ENCODE data around the gene TRAF6. TPM values are rescaled to one million over a fixed set of nuclear protein-coding genes. Genes with fewer than 3 reads are reported as not detected.

TRAF6 gene
- total and polyA plus RNA-seq, 9 of the 15 experiments (the other 6 are each of a cell fraction or from before 2014, with no cell fraction given): 2.0 to 13.1 (median 8.2) TPM

GRCh38 chr11:36446135-36446534 lies 63.9 kb downstream of the TRAF6 start (continued):
- TF ChIP-seq CHD2 (IDR thresholded peaks at IDR 0.05; ENCODE audit: low read depth, low read length) (no peak), NCOR1 (IDR thresholded peaks at IDR 0.05) (no peak)

DNA sequence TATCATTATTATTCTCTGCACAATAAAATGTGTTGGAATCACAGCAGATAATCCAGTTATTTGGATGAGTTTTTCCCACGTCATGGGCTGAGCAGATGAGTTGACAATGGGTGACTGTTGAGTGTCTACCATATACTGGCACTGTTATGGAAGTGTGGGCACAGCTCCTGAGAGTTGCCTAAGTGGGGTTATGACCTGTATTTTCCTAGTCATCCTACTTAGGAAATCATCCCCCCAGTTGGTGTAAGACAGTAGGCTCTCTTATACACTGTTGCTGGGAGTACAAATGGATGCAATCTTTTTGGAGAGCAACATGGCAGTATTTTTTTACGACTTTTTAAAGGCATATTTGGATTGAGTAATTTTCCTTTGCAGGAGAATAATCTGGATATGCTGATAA lies 66.4 kb downstream of the TRAF6 start:
- in situ Hi-C loops (cut with MboI): no loop called here
- no peak overlapping the region for H3K4me2 ChIP-seq (ENCODE audit: insufficient read depth, low read length)
- FAIRE-seq: no peak
- intact Hi-C loops (cut with micrococcal nuclease): no loop called here
- no peak overlapping the region for H3K9ac ChIP-seq (ENCODE audit: insufficient read depth in 1 of 2, low read depth in 2 of 2, low read length in 2 of 2)
- ChIA-PET POLR2A (no interaction called here), CTCF (ENCODE audit: low intra/inter-chr PET ratio) (no interaction called here)
- no peak overlapping the region for H2AFZ ChIP-seq (ENCODE audit: low read depth, low read length)
- H3K4me1 ChIP-seq (replicated peaks in 1 of 2; ENCODE audit: control insufficient read depth in 2 of 2, insufficient read depth in 2 of 2, low read length in 2 of 2): no peaks in the 10 kb centered on the region
- H3K79me2 ChIP-seq (ENCODE audit: control insufficient read depth, insufficient read depth, low read length): no peaks in the 10 kb centered on the region
- H3K9me3 ChIP-seq (replicated peaks; ENCODE audit: control insufficient read depth, insufficient read depth, low read depth, low read length): no peaks in the 10 kb centered on the region
- H3K4me3 ChIP-seq: no peak overlapping the region
- H3K27ac ChIP-seq (ENCODE audit: extremely low read depth, low read depth, low read length): no peak overlapping the region
- peaks cover 0 to 15% of the 10 kb centered on the region in 2 experiments; a peak in 2 of 5 replicates for H3K27me3 ChIP-seq (ENCODE audit: control insufficient read depth in 2 of 2, insufficient read depth in 2 of 2, low read length in 2 of 2)
- H3K9me1 ChIP-seq (ENCODE audit: control insufficient read depth, insufficient read depth, low read length): no peaks in the 10 kb centered on the region
- no TSS peak for BruUV-seq (replicated peaks)
- WGBS (ENCODE audit: insufficient coverage, low coverage, missing lambda C conversion rate): 3% methylated on average over 2 of the region's 2 CpGs
- no peaks in the 10 kb centered on the region for H3K36me3 ChIP-seq (ENCODE audit: control insufficient read depth, insufficient read depth, low read length)
- no peak for ATAC-seq
- TF ChIP-seq TCF7 (IDR thresholded peaks at IDR 0.05; ENCODE audit: borderline replicate concordance): no peak
- no peak for TF ChIP-seq MBD2 (IDR thresholded peaks at IDR 0.05; ENCODE audit: borderline replicate concordance, low read depth)
- TF ChIP-seq, protein P1, sequence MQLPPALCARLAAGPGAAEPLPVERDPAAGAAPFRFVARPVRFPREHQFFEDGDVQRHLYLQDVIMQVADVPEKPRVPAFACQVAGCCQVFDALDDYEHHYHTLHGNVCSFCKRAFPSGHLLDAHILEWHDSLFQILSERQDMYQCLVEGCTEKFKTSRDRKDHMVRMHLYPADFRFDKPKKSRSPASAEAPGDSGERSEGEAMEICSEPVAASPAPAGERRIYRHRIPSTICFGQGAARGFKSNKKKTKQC (CRISPR knock-in tag; IDR thresholded peaks at IDR 0.05): no peak
- no peak for TF ChIP-seq ZNF696 (CRISPR knock-in tag; conservative IDR thresholded peaks at IDR 0.05)
- TF ChIP-seq, protein P2, sequence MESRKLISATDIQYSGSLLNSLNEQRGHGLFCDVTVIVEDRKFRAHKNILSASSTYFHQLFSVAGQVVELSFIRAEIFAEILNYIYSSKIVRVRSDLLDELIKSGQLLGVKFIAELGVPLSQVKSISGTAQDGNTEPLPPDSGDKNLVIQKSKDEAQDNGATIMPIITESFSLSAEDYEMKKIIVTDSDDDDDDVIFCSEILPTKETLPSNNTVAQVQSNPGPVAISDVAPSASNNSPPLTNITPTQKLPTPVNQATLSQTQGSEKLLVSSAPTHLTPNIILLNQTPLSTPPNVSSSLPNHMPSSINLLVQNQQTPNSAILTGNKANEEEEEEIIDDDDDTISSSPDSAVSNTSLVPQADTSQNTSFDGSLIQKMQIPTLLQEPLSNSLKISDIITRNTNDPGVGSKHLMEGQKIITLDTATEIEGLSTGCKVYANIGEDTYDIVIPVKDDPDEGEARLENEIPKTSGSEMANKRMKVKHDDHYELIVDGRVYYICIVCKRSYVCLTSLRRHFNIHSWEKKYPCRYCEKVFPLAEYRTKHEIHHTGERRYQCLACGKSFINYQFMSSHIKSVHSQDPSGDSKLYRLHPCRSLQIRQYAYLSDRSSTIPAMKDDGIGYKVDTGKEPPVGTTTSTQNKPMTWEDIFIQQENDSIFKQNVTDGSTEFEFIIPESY (CRISPR knock-in tag; IDR thresholded peaks at IDR 0.05): no peak
- no peak for TF ChIP-seq SMARCE1 (IDR thresholded peaks at IDR 0.05)
- DNase-seq (ENCODE audit: extremely low read depth in 1 of 4, low spot score in 3 of 4): no peak
- H4K20me1 ChIP-seq (replicated peaks; ENCODE audit: control insufficient read depth, insufficient read depth, low read length): no peaks in the 10 kb centered on the region
